H1 (cell line): Measurements from ENCODE around the gene RAB34. TPM values are rescaled to one million over a fixed set of nuclear protein-coding genes. Genes with fewer than 3 reads are reported as not detected.
A peak's percentile ranks its signal among the peaks of the same experiment; 100 is the strongest.

Experiments used
- CTCF ChIA-PET: fragments of 300-600 bp; sonication (Branson Sonifier 250); formaldehyde crosslinking; loops from one replicate; lab custom pipeline; 2021; ENCODE audit not compliant: partially characterized antibody; lab: Charles Lee
- POLR2A ChIA-PET: fragments of 300-600 bp; sonication (Branson Sonifier 250); formaldehyde crosslinking; loops from one replicate; lab custom pipeline; 2021; ENCODE audit warnings: inconsistent platforms; ENCODE audit not compliant: partially characterized antibody; lab: Charles Lee
- DNase-seq, 2 experiments: peaks; one replicate each; pipeline versions ENCODE4 v3.0.0 to v3.0.0-alpha.2; 2010 to 2022; ENCODE audit warnings: low spot score in 2 of 2, low read depth in 1 of 2, mixed read lengths in 1 of 2
- FAIRE-seq: peaks from 2 replicates; lab custom pipeline; 2011; peaks lifted over from hg19 to GRCh38; lab: Jason Lieb, UNC
- H2AFZ ChIP-seq: 2 replicates; pipeline ENCODE4 v1.8.1; 2012; ENCODE audit warnings: low read length, inconsistent platforms
- H2AK5ac ChIP-seq: 2 replicates; pipeline ENCODE4 v1.6.1; 2013; ENCODE audit warnings: low read depth, low read length
- H2BK120ac ChIP-seq: replicated peaks from 2 replicates; pipeline ENCODE3; 2013; ENCODE audit warnings: low read depth, low read length, inconsistent platforms
- H2BK12ac ChIP-seq: 2 replicates; pipeline ENCODE4 v1.6.1; 2013; ENCODE audit warnings: low read depth, low read length
- H2BK15ac ChIP-seq: 2 replicates; pipeline ENCODE4 v1.6.1; 2013; ENCODE audit warnings: low read length
- H2BK20ac ChIP-seq: 2 replicates; pipeline ENCODE4 v1.6.1; 2013; ENCODE audit warnings: low read length
- H2BK5ac ChIP-seq: 2 replicates; pipeline ENCODE4 v1.6.1; 2013; ENCODE audit warnings: low read depth, low read length
- H3K14ac ChIP-seq: 2 replicates; pipeline ENCODE4 v1.6.1; 2013; ENCODE audit warnings: inconsistent platforms; ENCODE audit not compliant: insufficient read length
- H3K18ac ChIP-seq: 2 replicates; pipeline ENCODE4 v1.6.1; 2013; ENCODE audit warnings: low read length; ENCODE audit errors: extremely low read depth
- H3K23ac ChIP-seq: 2 replicates; pipeline ENCODE4 v1.6.1; 2013; ENCODE audit warnings: inconsistent platforms; ENCODE audit not compliant: insufficient read length
- H3K23me2 ChIP-seq: 2 replicates; pipeline ENCODE4 v1.6.1; 2013; ENCODE audit warnings: low read depth, low read length
- H3K27ac ChIP-seq: 2 replicates; pipeline ENCODE4 v1.6.1; 2011; ENCODE audit warnings: low read depth, low read length, inconsistent platforms
- H3K27me3 ChIP-seq, 4 experiments: replicated peaks in 1 of 4; 1 replicate in 1 of 4; 2 replicates in 3 of 4; pipeline versions ENCODE4 v1.6.1 to v1.8.1; 2011 to 2013; ENCODE audit warnings: low read length in 3 of 4, mild to moderate bottlenecking in 3 of 4, inconsistent platforms in 2 of 4, mixed read lengths in 2 of 4, moderate library complexity in 1 of 4; ENCODE audit not compliant: control insufficient read depth in 3 of 4, insufficient read depth in 3 of 4; ENCODE audit errors: extremely low read depth in 1 of 4
- H3K36me3 ChIP-seq, 4 experiments: 2 replicates each; pipeline versions ENCODE4 v1.6.1 to v1.8.1; 2011 to 2013; ENCODE audit warnings: mild to moderate bottlenecking in 4 of 4, low read length in 3 of 4, moderate library complexity in 2 of 4, control low read depth in 1 of 4, inconsistent platforms in 1 of 4; ENCODE audit not compliant: insufficient read depth in 4 of 4, control insufficient read depth in 2 of 4
- H3K4ac ChIP-seq: replicated peaks from 2 replicates; pipeline ENCODE3; 2013; ENCODE audit warnings: low read length, low read depth, mixed read lengths, inconsistent platforms; ENCODE audit not compliant: insufficient read length
- H3K4me1 ChIP-seq, 4 experiments: replicated peaks in 1 of 4; 1 replicate in 1 of 4; 2 replicates in 3 of 4; pipeline versions ENCODE4 v1.6.1 to v1.8.1; 2011 to 2013; ENCODE audit warnings: low read length in 3 of 4, inconsistent platforms in 2 of 4, mixed read lengths in 1 of 4; ENCODE audit not compliant: insufficient read depth in 4 of 4, control insufficient read depth in 3 of 4
- H3K4me2 ChIP-seq, 2 experiments: 2 replicates each; pipeline versions ENCODE4 v1.6.1 to v1.8.1; 2011 to 2013; ENCODE audit warnings: low read depth in 2 of 2, low read length in 2 of 2, control low read depth in 1 of 2, inconsistent platforms in 1 of 2, mild to moderate bottlenecking in 1 of 2; ENCODE audit not compliant: insufficient read depth in 1 of 2
- H3K4me3 ChIP-seq, 4 experiments: fragments of 200-600, 300-600 bp in 1 of 4; sonication (generic), shearing (Covaris generic), sonication (Bioruptor Twin) in 1 of 4; 2 replicates each; pipeline versions ENCODE4 v1.5.1 to v1.8.1; 2011 to 2016; ENCODE audit warnings: low read length in 4 of 4, low read depth in 3 of 4, control low read depth in 2 of 4, inconsistent platforms in 2 of 4, mild to moderate bottlenecking in 2 of 4, mixed read lengths in 1 of 4, moderate library complexity in 1 of 4; ENCODE audit not compliant: insufficient read depth in 2 of 4; ENCODE audit errors: extremely low read depth in 1 of 4
- H3K56ac ChIP-seq: replicated peaks from 2 replicates; pipeline ENCODE3; 2013; ENCODE audit warnings: low read depth, mild to moderate bottlenecking, mixed read lengths, low read length, inconsistent platforms; ENCODE audit not compliant: insufficient read length
- H3K79me1 ChIP-seq: 2 replicates; pipeline ENCODE4 v1.6.1; 2013; ENCODE audit warnings: low read depth, low read length, control low read depth
- H3K79me2 ChIP-seq, 2 experiments: 2 replicates each; pipeline versions ENCODE4 v1.6.1 to v1.8.1; 2012 to 2013; ENCODE audit warnings: low read length in 2 of 2, mild to moderate bottlenecking in 2 of 2, inconsistent platforms in 1 of 2; ENCODE audit not compliant: insufficient read depth in 2 of 2, control insufficient read depth in 1 of 2
- H3K9ac ChIP-seq, 4 experiments: replicated peaks in 1 of 4; 1 replicate in 1 of 4; 2 replicates in 3 of 4; pipeline versions ENCODE4 v1.6.1 to v1.8.1; 2011 to 2013; ENCODE audit warnings: low read depth in 3 of 4, low read length in 3 of 4, control low read depth in 2 of 4, mild to moderate bottlenecking in 2 of 4, moderate library complexity in 2 of 4, inconsistent platforms in 1 of 4; ENCODE audit errors: extremely low read depth in 1 of 4
- H3K9me3 ChIP-seq, 2 experiments: 2 replicates each; pipeline versions ENCODE4 v1.6.1 to v1.8.1; 2012 to 2013; ENCODE audit warnings: mild to moderate bottlenecking in 2 of 2, moderate library complexity in 2 of 2, control low read depth in 1 of 2, inconsistent platforms in 1 of 2, low read depth in 1 of 2, low read length in 1 of 2, mixed read lengths in 1 of 2; ENCODE audit not compliant: insufficient read depth in 2 of 2
- H4K20me1 ChIP-seq, 2 experiments: replicated peaks in 1 of 2; 2 replicates each; pipeline versions ENCODE3 to v1.8.1; 2011 to 2013; ENCODE audit warnings: inconsistent platforms in 2 of 2, low read length in 2 of 2, mild to moderate bottlenecking in 1 of 2; ENCODE audit not compliant: insufficient read depth in 2 of 2, control insufficient read depth in 1 of 2
- H4K5ac ChIP-seq: 2 replicates; pipeline ENCODE4 v1.6.1; 2013; ENCODE audit warnings: low read length, low read depth, mixed read lengths, inconsistent platforms; ENCODE audit not compliant: insufficient read length
- H4K8ac ChIP-seq: 2 replicates; pipeline ENCODE4 v1.8.0; 2013; ENCODE audit warnings: mild to moderate bottlenecking, moderate library complexity, low read length, inconsistent platforms; ENCODE audit not compliant: insufficient read depth; ENCODE audit errors: extremely low read depth
- H4K91ac ChIP-seq: replicated peaks from 2 replicates; pipeline ENCODE3; 2013; ENCODE audit warnings: low read length, mixed read lengths, inconsistent platforms; ENCODE audit not compliant: insufficient read length
- CTCF ChIP-seq, 3 experiments: IDR thresholded peaks; 1 replicate in 2 of 3; 2 replicates in 1 of 3; pipeline versions ENCODE4 v1.5.1 to v1.6.1; 2011; ENCODE audit warnings: low read length in 3 of 3, mild to moderate bottlenecking in 3 of 3, inconsistent platforms in 2 of 3, low read depth in 1 of 3, moderate library complexity in 1 of 3; ENCODE audit not compliant: insufficient read depth in 1 of 3; ENCODE audit errors: control extremely low read depth in 1 of 3
- HDAC6 ChIP-seq: IDR thresholded peaks from one replicate; pipeline ENCODE4 v1.7.1; 2012; ENCODE audit warnings: low read depth, mild to moderate bottlenecking, inconsistent platforms, low read length, moderate library complexity
- NRF1 ChIP-seq: IDR thresholded peaks from 2 replicates; pipeline ENCODE4 v1.6.1; 2011; ENCODE audit warnings: mild to moderate bottlenecking, low read depth, low read length, improper control_type of control experiment
- RAD21 ChIP-seq, 2 experiments: IDR thresholded peaks in 1 of 2; conservative IDR thresholded peaks in 1 of 2; 2 replicates each; pipeline ENCODE4 v1.6.1; 2011; ENCODE audit warnings: low read depth in 2 of 2, low read length in 2 of 2, improper control_type of control experiment in 1 of 2, inconsistent platforms in 1 of 2, mild to moderate bottlenecking in 1 of 2, moderate library complexity in 1 of 2
- WGBS, 2 experiments: shearing (Covaris generic) in 1 of 2; methylation state at CpG; one replicate each; pipeline versions ENCODE4 v1.1.6 to v1.1.7; 2013 to 2015; ENCODE audit warnings: low lambda C conversion rate in 2 of 2, mixed read lengths in 2 of 2, inconsistent platforms in 1 of 2, low coverage in 1 of 2, missing lambda C conversion rate in 1 of 2; ENCODE audit not compliant: insufficient replicate concordance in 2 of 2, insufficient coverage in 1 of 2, insufficient read length in 1 of 2; ENCODE audit errors: extremely low coverage in 1 of 2, missing lambda C conversion rate in 1 of 2; 5-methylcytosine and 5-hydroxymethylcytosine counted together
- polyA plus RNA-seq, 7 experiments: library from polyadenylated mRNA; depleted of rRNA in 3 of 7; stranded (reverse) in 5 of 7; unstranded in 2 of 7; fragments of >200 nt in 5 of 7; fragments of 200-250 nt in 2 of 7; gene quantifications; 1 replicate in 5 of 7; 2 replicates in 1 of 7; 4 replicates in 1 of 7; pipeline versions ENCODE4 v1.2.1 to v1.2.3, GENCODE V29; 2011 to 2013; ENCODE audit warnings: missing spikeins in 2 of 7, mixed read lengths in 2 of 7
- total RNA-seq: library from RNA; stranded (reverse); fragmentation: NEBNext Ultra II Directional; extraction: Animal tissue kit (Norgen Biotek cat#: 25700); gene quantifications from 2 replicates; pipeline ENCODE4 v1.2.1, GENCODE V29; 2021

RAB34 gene
- total and polyA plus RNA-seq, 2 of the 8 experiments (the other 6 are each of a cell fraction or from before 2014, with no cell fraction given): 237 to 305 TPM

GRCh38 chr17:28700830-28701492 is 16.7 kb downstream of the RAB34 start:
- H3K4ac ChIP-seq: no peak overlapping the region
- H2BK5ac ChIP-seq: no peak overlapping the region
- H3K27me3 ChIP-seq: no peaks in the 10 kb centered on the region
- peaks cover 10 to 23% of the 10 kb centered on the region in 2 experiments for H4K20me1 ChIP-seq
- FAIRE-seq: no peak
- no peak overlapping the region for H2BK12ac ChIP-seq
- H4K8ac ChIP-seq: no peak overlapping the region; the same call in 1 of the 2 replicates
- H2BK120ac ChIP-seq: no peak overlapping the region
- peak in 1 of 2 experiments; percentile 29; a peak in 1 of 4 replicates for TF ChIP-seq RAD21 (IDR thresholded peaks at IDR 0.05 in 1 of 2, conservative IDR thresholded peaks at IDR 0.05 in 1 of 2; ENCODE audit: low read depth in 2 of 2, low read length in 2 of 2)
- TF ChIP-seq HDAC6: no peak
- TF ChIP-seq NRF1: no peak
- TF ChIP-seq CTCF (IDR thresholded peaks at IDR 0.05; ENCODE audit: control extremely low read depth in 1 of 3, insufficient read depth in 1 of 3, low read depth in 1 of 3, low read length in 3 of 3): peak; percentile 19 to 63 (median 21)
- no peak overlapping the region for H3K9ac ChIP-seq
- 84% methylated on average over 10 of the region's 10 CpGs; no CpG with 5 or more reads in 1 of the 2 experiments for WGBS, 2 experiments
- POLR2A ChIA-PET: interaction anchor here (0.9 to 4.8 kb wide), 12 partner anchors 8 to 57 kb away, joined by 3 to 47 read pairs (median 4); partner anchors contain the start of genes PROCA1 and RPL23A
- H3K4me3 ChIP-seq: no peak overlapping the region
- H3K4me2 ChIP-seq: no peak overlapping the region
- no peak overlapping the region for H3K27ac ChIP-seq
- no peaks in the 10 kb centered on the region for H3K79me1 ChIP-seq
- no peak overlapping the region for H2BK15ac ChIP-seq
- H3K56ac ChIP-seq: no peak overlapping the region
- no peak overlapping the region for H3K23ac ChIP-seq
- CTCF ChIA-PET: interaction anchor here (1.0 to 1.5 kb wide), 4 partner anchors 9 to 147 kb away, joined by 3 to 6 read pairs (median 3); no protein-coding TSS in a partner anchor
- H3K14ac ChIP-seq: no peak overlapping the region
- H2AK5ac ChIP-seq: no peak overlapping the region
- no peak overlapping the region for H3K18ac ChIP-seq
- no peak overlapping the region for H4K5ac ChIP-seq
- no peak overlapping the region for H2BK20ac ChIP-seq
- H2AFZ ChIP-seq: no peak overlapping the region
- peaks cover 40 to 71% (median 65%) of the 10 kb centered on the region in 4 experiments for H3K36me3 ChIP-seq
- H3K4me1 ChIP-seq: peaks cover 0 to 8% (median 2%) of the 10 kb centered on the region in 4 experiments; a peak in 3 of 7 replicates
- H3K9me3 ChIP-seq: no peaks in the 10 kb centered on the region
- no peaks in the 10 kb centered on the region for H3K79me2 ChIP-seq
- no peak overlapping the region for H4K91ac ChIP-seq
- DNase-seq: no peak
- H3K23me2 ChIP-seq: no peaks in the 10 kb centered on the region
